H1 (cell line): ENCODE measurements around the gene YWHAQ. TPM values are rescaled to one million over a fixed set of nuclear protein-coding genes. Genes with fewer than 3 reads are reported as not detected.

ENCODE experiments used
- CTCF ChIA-PET: fragments of 300-600 bp; sonication (Branson Sonifier 250); formaldehyde crosslinking; loops from one replicate; lab custom pipeline; 2021; ENCODE audit not compliant: partially characterized antibody; lab: Charles Lee
- POLR2A ChIA-PET: fragments of 300-600 bp; sonication (Branson Sonifier 250); formaldehyde crosslinking; loops from one replicate; lab custom pipeline; 2021; ENCODE audit warnings: inconsistent platforms; ENCODE audit not compliant: partially characterized antibody; lab: Charles Lee
- DNase-seq, 2 experiments: peaks; one replicate each; pipeline versions ENCODE4 v3.0.0 to v3.0.0-alpha.2; 2010 to 2022; ENCODE audit warnings: low spot score in 2 of 2, low read depth in 1 of 2, mixed read lengths in 1 of 2
- FAIRE-seq: peaks from 2 replicates; lab custom pipeline; 2011; peaks lifted over from hg19 to GRCh38; lab: Jason Lieb, UNC
- H2AFZ ChIP-seq: 2 replicates; pipeline ENCODE4 v1.8.1; 2012; ENCODE audit warnings: low read length, inconsistent platforms
- H2AK5ac ChIP-seq: 2 replicates; pipeline ENCODE4 v1.6.1; 2013; ENCODE audit warnings: low read depth, low read length
- H2BK120ac ChIP-seq: replicated peaks from 2 replicates; pipeline ENCODE3; 2013; ENCODE audit warnings: low read depth, low read length, inconsistent platforms
- H2BK12ac ChIP-seq: 2 replicates; pipeline ENCODE4 v1.6.1; 2013; ENCODE audit warnings: low read depth, low read length
- H2BK15ac ChIP-seq: 2 replicates; pipeline ENCODE4 v1.6.1; 2013; ENCODE audit warnings: low read length
- H2BK20ac ChIP-seq: 2 replicates; pipeline ENCODE4 v1.6.1; 2013; ENCODE audit warnings: low read length
- H2BK5ac ChIP-seq: 2 replicates; pipeline ENCODE4 v1.6.1; 2013; ENCODE audit warnings: low read depth, low read length
- H3K14ac ChIP-seq: 2 replicates; pipeline ENCODE4 v1.6.1; 2013; ENCODE audit warnings: inconsistent platforms; ENCODE audit not compliant: insufficient read length
- H3K18ac ChIP-seq: 2 replicates; pipeline ENCODE4 v1.6.1; 2013; ENCODE audit warnings: low read length; ENCODE audit errors: extremely low read depth
- H3K23ac ChIP-seq: 2 replicates; pipeline ENCODE4 v1.6.1; 2013; ENCODE audit warnings: inconsistent platforms; ENCODE audit not compliant: insufficient read length
- H3K23me2 ChIP-seq: 2 replicates; pipeline ENCODE4 v1.6.1; 2013; ENCODE audit warnings: low read depth, low read length
- H3K27ac ChIP-seq: 2 replicates; pipeline ENCODE4 v1.6.1; 2011; ENCODE audit warnings: low read depth, low read length, inconsistent platforms
- H3K27me3 ChIP-seq, 4 experiments: replicated peaks in 1 of 4; 1 replicate in 1 of 4; 2 replicates in 3 of 4; pipeline versions ENCODE4 v1.6.1 to v1.8.1; 2011 to 2013; ENCODE audit warnings: low read length in 3 of 4, mild to moderate bottlenecking in 3 of 4, inconsistent platforms in 2 of 4, mixed read lengths in 2 of 4, moderate library complexity in 1 of 4; ENCODE audit not compliant: control insufficient read depth in 3 of 4, insufficient read depth in 3 of 4; ENCODE audit errors: extremely low read depth in 1 of 4
- H3K36me3 ChIP-seq, 4 experiments: 2 replicates each; pipeline versions ENCODE4 v1.6.1 to v1.8.1; 2011 to 2013; ENCODE audit warnings: mild to moderate bottlenecking in 4 of 4, low read length in 3 of 4, moderate library complexity in 2 of 4, control low read depth in 1 of 4, inconsistent platforms in 1 of 4; ENCODE audit not compliant: insufficient read depth in 4 of 4, control insufficient read depth in 2 of 4
- H3K4ac ChIP-seq: replicated peaks from 2 replicates; pipeline ENCODE3; 2013; ENCODE audit warnings: low read length, low read depth, mixed read lengths, inconsistent platforms; ENCODE audit not compliant: insufficient read length
- H3K4me1 ChIP-seq, 4 experiments: replicated peaks in 1 of 4; 1 replicate in 1 of 4; 2 replicates in 3 of 4; pipeline versions ENCODE4 v1.6.1 to v1.8.1; 2011 to 2013; ENCODE audit warnings: low read length in 3 of 4, inconsistent platforms in 2 of 4, mixed read lengths in 1 of 4; ENCODE audit not compliant: insufficient read depth in 4 of 4, control insufficient read depth in 3 of 4
- H3K4me2 ChIP-seq, 2 experiments: 2 replicates each; pipeline versions ENCODE4 v1.6.1 to v1.8.1; 2011 to 2013; ENCODE audit warnings: low read depth in 2 of 2, low read length in 2 of 2, control low read depth in 1 of 2, inconsistent platforms in 1 of 2, mild to moderate bottlenecking in 1 of 2; ENCODE audit not compliant: insufficient read depth in 1 of 2
- H3K4me3 ChIP-seq, 4 experiments: fragments of 200-600, 300-600 bp in 1 of 4; sonication (generic), shearing (Covaris generic), sonication (Bioruptor Twin) in 1 of 4; 2 replicates each; pipeline versions ENCODE4 v1.5.1 to v1.8.1; 2011 to 2016; ENCODE audit warnings: low read length in 4 of 4, low read depth in 3 of 4, control low read depth in 2 of 4, inconsistent platforms in 2 of 4, mild to moderate bottlenecking in 2 of 4, mixed read lengths in 1 of 4, moderate library complexity in 1 of 4; ENCODE audit not compliant: insufficient read depth in 2 of 4; ENCODE audit errors: extremely low read depth in 1 of 4
- H3K56ac ChIP-seq: replicated peaks from 2 replicates; pipeline ENCODE3; 2013; ENCODE audit warnings: low read depth, mild to moderate bottlenecking, mixed read lengths, low read length, inconsistent platforms; ENCODE audit not compliant: insufficient read length
- H3K79me1 ChIP-seq: 2 replicates; pipeline ENCODE4 v1.6.1; 2013; ENCODE audit warnings: low read depth, low read length, control low read depth
- H3K79me2 ChIP-seq, 2 experiments: 2 replicates each; pipeline versions ENCODE4 v1.6.1 to v1.8.1; 2012 to 2013; ENCODE audit warnings: low read length in 2 of 2, mild to moderate bottlenecking in 2 of 2, inconsistent platforms in 1 of 2; ENCODE audit not compliant: insufficient read depth in 2 of 2, control insufficient read depth in 1 of 2
- H3K9ac ChIP-seq, 4 experiments: replicated peaks in 1 of 4; 1 replicate in 1 of 4; 2 replicates in 3 of 4; pipeline versions ENCODE4 v1.6.1 to v1.8.1; 2011 to 2013; ENCODE audit warnings: low read depth in 3 of 4, low read length in 3 of 4, control low read depth in 2 of 4, mild to moderate bottlenecking in 2 of 4, moderate library complexity in 2 of 4, inconsistent platforms in 1 of 4; ENCODE audit errors: extremely low read depth in 1 of 4
- H3K9me3 ChIP-seq, 2 experiments: 2 replicates each; pipeline versions ENCODE4 v1.6.1 to v1.8.1; 2012 to 2013; ENCODE audit warnings: mild to moderate bottlenecking in 2 of 2, moderate library complexity in 2 of 2, control low read depth in 1 of 2, inconsistent platforms in 1 of 2, low read depth in 1 of 2, low read length in 1 of 2, mixed read lengths in 1 of 2; ENCODE audit not compliant: insufficient read depth in 2 of 2
- H4K20me1 ChIP-seq, 2 experiments: replicated peaks in 1 of 2; 2 replicates each; pipeline versions ENCODE3 to v1.8.1; 2011 to 2013; ENCODE audit warnings: inconsistent platforms in 2 of 2, low read length in 2 of 2, mild to moderate bottlenecking in 1 of 2; ENCODE audit not compliant: insufficient read depth in 2 of 2, control insufficient read depth in 1 of 2
- H4K5ac ChIP-seq: 2 replicates; pipeline ENCODE4 v1.6.1; 2013; ENCODE audit warnings: low read length, low read depth, mixed read lengths, inconsistent platforms; ENCODE audit not compliant: insufficient read length
- H4K8ac ChIP-seq: 2 replicates; pipeline ENCODE4 v1.8.0; 2013; ENCODE audit warnings: mild to moderate bottlenecking, moderate library complexity, low read length, inconsistent platforms; ENCODE audit not compliant: insufficient read depth; ENCODE audit errors: extremely low read depth
- H4K91ac ChIP-seq: replicated peaks from 2 replicates; pipeline ENCODE3; 2013; ENCODE audit warnings: low read length, mixed read lengths, inconsistent platforms; ENCODE audit not compliant: insufficient read length
- EGR1 ChIP-seq: IDR thresholded peaks from 2 replicates; pipeline ENCODE4 v1.6.1; 2011; ENCODE audit warnings: low read depth, low read length, borderline replicate concordance
- EZH2 ChIP-seq: fragments of 200-600 bp; sonication (generic); IDR thresholded peaks from 2 replicates; pipeline ENCODE4 v1.7.1; 2012; ENCODE audit warnings: low read depth, mild to moderate bottlenecking, moderate library complexity, low read length, inconsistent platforms; ENCODE audit not compliant: severe bottlenecking
- PHF8 ChIP-seq: fragments of 200-600 bp; sonication (generic); conservative IDR thresholded peaks from 2 replicates; pipeline ENCODE4 v1.7.1; 2012; ENCODE audit warnings: low read depth, mild to moderate bottlenecking, inconsistent platforms, low read length, moderate library complexity
- SAP30 ChIP-seq: fragments of 300-600 bp; sonication (generic); IDR thresholded peaks from 2 replicates; pipeline ENCODE4 v1.7.1; 2012; ENCODE audit warnings: low read length, moderate library complexity, mild to moderate bottlenecking, inconsistent platforms; ENCODE audit not compliant: insufficient read depth, insufficient replicate concordance
- TAF7 ChIP-seq: optimal IDR thresholded peaks from 2 replicates; pipeline ENCODE3; 2011; ENCODE audit warnings: low read depth, mild to moderate bottlenecking, inconsistent platforms, low read length, moderate library complexity, borderline replicate concordance
- WGBS, 2 experiments: shearing (Covaris generic) in 1 of 2; methylation state at CpG; one replicate each; pipeline versions ENCODE4 v1.1.6 to v1.1.7; 2013 to 2015; ENCODE audit warnings: low lambda C conversion rate in 2 of 2, mixed read lengths in 2 of 2, inconsistent platforms in 1 of 2, low coverage in 1 of 2, missing lambda C conversion rate in 1 of 2; ENCODE audit not compliant: insufficient replicate concordance in 2 of 2, insufficient coverage in 1 of 2, insufficient read length in 1 of 2; ENCODE audit errors: extremely low coverage in 1 of 2, missing lambda C conversion rate in 1 of 2; 5-methylcytosine and 5-hydroxymethylcytosine counted together
- polyA plus RNA-seq, 7 experiments: library from polyadenylated mRNA; depleted of rRNA in 3 of 7; stranded (reverse) in 5 of 7; unstranded in 2 of 7; fragments of >200 nt in 5 of 7; fragments of 200-250 nt in 2 of 7; gene quantifications; 1 replicate in 5 of 7; 2 replicates in 1 of 7; 4 replicates in 1 of 7; pipeline versions ENCODE4 v1.2.1 to v1.2.3, GENCODE V29; 2011 to 2013; ENCODE audit warnings: missing spikeins in 2 of 7, mixed read lengths in 2 of 7
- total RNA-seq: library from RNA; stranded (reverse); fragmentation: NEBNext Ultra II Directional; extraction: Animal tissue kit (Norgen Biotek cat#: 25700); gene quantifications from 2 replicates; pipeline ENCODE4 v1.2.1, GENCODE V29; 2021
- TF ChIP-seq, protein P1 (sequence below), 3 experiments: IDR thresholded peaks; 1 replicate in 2 of 3; 2 replicates in 1 of 3; pipeline versions ENCODE4 v1.5.1 to v1.6.1; 2011; ENCODE audit warnings: low read length in 3 of 3, mild to moderate bottlenecking in 3 of 3, inconsistent platforms in 2 of 3, low read depth in 1 of 3, moderate library complexity in 1 of 3; ENCODE audit not compliant: insufficient read depth in 1 of 3; ENCODE audit errors: control extremely low read depth in 1 of 3
- TF ChIP-seq, protein P2 (sequence below): IDR thresholded peaks from 2 replicates; pipeline ENCODE4 v1.6.1; 2012; ENCODE audit warnings: inconsistent platforms

YWHAQ gene
- total and polyA plus RNA-seq, 2 of the 8 experiments (the other 6 are each of a cell fraction or from before 2014, with no cell fraction given): 244 to 480 TPM

DNA sequence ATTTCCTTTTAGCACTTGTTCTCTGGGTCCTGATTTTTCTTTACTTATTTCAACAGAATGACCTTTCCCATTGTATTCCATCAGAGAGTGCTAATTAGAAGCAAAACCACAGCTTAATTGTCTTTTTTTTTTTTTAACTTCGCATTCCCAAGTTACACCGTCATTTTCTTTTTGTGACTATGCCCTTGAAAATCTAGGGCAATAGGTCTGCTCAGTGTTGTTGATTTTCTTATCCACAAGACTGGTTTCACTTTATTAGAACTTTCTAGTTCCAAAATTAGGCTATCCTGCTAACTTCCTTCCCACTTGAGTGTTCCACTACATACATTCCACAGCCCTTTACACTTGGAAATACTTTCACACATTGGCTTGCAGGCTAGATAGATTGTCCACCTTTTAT, 56.5 kb downstream of the YWHAQ start:
- no peak overlapping the region for H4K5ac ChIP-seq
- H3K9ac ChIP-seq: no peak overlapping the region
- no peak overlapping the region for H3K56ac ChIP-seq
- no peak overlapping the region for H3K27ac ChIP-seq
- H2BK5ac ChIP-seq: no peak overlapping the region
- H3K4ac ChIP-seq: no peak overlapping the region
- DNase-seq (no peak), FAIRE-seq (no peak)
- no peaks in the 10 kb centered on the region for H3K27me3 ChIP-seq
- no peak overlapping the region for H3K4me3 ChIP-seq
- H3K4me2 ChIP-seq: no peak overlapping the region
- no peak overlapping the region for H2BK15ac ChIP-seq
- WGBS, 2 experiments: 94% methylated on average over 2 of the region's 2 CpGs; no CpG with 5 or more reads in 1 of the 2 experiments
- TF ChIP-seq SAP30: no peak
- TF ChIP-seq, protein P1, sequence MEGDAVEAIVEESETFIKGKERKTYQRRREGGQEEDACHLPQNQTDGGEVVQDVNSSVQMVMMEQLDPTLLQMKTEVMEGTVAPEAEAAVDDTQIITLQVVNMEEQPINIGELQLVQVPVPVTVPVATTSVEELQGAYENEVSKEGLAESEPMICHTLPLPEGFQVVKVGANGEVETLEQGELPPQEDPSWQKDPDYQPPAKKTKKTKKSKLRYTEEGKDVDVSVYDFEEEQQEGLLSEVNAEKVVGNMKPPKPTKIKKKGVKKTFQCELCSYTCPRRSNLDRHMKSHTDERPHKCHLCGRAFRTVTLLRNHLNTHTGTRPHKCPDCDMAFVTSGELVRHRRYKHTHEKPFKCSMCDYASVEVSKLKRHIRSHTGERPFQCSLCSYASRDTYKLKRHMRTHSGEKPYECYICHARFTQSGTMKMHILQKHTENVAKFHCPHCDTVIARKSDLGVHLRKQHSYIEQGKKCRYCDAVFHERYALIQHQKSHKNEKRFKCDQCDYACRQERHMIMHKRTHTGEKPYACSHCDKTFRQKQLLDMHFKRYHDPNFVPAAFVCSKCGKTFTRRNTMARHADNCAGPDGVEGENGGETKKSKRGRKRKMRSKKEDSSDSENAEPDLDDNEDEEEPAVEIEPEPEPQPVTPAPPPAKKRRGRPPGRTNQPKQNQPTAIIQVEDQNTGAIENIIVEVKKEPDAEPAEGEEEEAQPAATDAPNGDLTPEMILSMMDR (IDR thresholded peaks at IDR 0.05; ENCODE audit: control extremely low read depth in 1 of 3, insufficient read depth in 1 of 3, low read depth in 1 of 3, low read length in 3 of 3): no peak
- TF ChIP-seq, protein P2, sequence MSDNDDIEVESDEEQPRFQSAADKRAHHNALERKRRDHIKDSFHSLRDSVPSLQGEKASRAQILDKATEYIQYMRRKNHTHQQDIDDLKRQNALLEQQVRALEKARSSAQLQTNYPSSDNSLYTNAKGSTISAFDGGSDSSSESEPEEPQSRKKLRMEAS: no peak
- no peak for TF ChIP-seq PHF8
- TF ChIP-seq EGR1: no peak
- TF ChIP-seq EZH2: no peak
- no peak for TF ChIP-seq TAF7
- H2AK5ac ChIP-seq: no peak overlapping the region
- no peak overlapping the region for H4K8ac ChIP-seq
- H2BK120ac ChIP-seq: no peak overlapping the region
- H3K9me3 ChIP-seq: no peaks in the 10 kb centered on the region
- H2BK12ac ChIP-seq: no peak overlapping the region
- peaks cover 0 to 2% of the 10 kb centered on the region in 2 experiments for H4K20me1 ChIP-seq
- H4K91ac ChIP-seq: no peak overlapping the region
- H3K36me3 ChIP-seq: no peaks in the 10 kb centered on the region
- H3K23ac ChIP-seq: no peak overlapping the region
- CTCF ChIA-PET: interaction anchor here (0.8 to 1.6 kb wide), 6 partner anchors 11 to 385 kb away, joined by 3 to 4 read pairs (median 3); no protein-coding TSS in a partner anchor
- no peaks in the 10 kb centered on the region for H3K4me1 ChIP-seq
- no peak overlapping the region for H2BK20ac ChIP-seq
- H3K14ac ChIP-seq: no peak overlapping the region
- H3K79me1 ChIP-seq: no peaks in the 10 kb centered on the region
- no peak overlapping the region for H2AFZ ChIP-seq
- no peak overlapping the region for H3K18ac ChIP-seq
- POLR2A ChIA-PET: no interaction called here
- no peaks in the 10 kb centered on the region for H3K79me2 ChIP-seq
- no peaks in the 10 kb centered on the region for H3K23me2 ChIP-seq
